Measurements from ENCODE around the gene EIF5AL1.
"Not testable (repeated sequence)": the region's sequence is repeated elsewhere in the genome, so short reads cannot be mapped to it uniquely, and the experiment has no call there.

DNA sequence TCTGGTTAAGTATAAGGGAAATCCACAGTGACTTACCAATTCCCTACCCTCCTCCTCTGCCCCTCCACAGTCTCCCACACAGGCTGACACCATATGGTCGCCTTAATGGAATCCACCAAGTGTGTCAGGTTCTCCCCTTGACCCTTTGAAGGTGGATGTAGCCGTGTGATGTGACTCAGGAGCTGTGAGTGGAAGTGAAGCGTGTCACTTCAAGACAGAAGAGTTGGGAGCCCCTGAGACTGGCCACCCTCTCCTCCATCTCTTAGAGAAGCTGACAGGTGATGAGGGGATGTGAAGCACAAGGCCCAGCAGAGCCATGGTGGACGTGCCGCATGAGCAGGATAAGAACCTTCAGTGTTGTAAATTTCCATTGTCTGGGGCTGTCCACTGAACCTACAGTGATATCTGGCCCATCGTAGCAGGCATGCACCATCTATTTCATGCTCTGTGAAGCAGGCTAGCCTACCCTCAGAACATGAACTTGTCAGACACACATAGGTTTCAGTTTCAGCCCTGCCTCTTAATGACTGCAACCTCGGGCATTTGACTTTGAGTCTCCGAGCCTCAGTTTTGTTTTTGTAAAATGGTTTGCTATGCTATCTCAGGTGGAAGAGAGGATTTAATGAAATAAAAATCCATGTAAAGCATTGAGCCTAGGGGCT lies 12.8 kb downstream of the EIF5AL1 start:
- TF ChIP-seq CTCF (conservative IDR thresholded peaks at IDR 0.05 in 1 of 2, IDR thresholded peaks at IDR 0.05 in 1 of 2; ENCODE audit: low read depth in 1 of 2, low read length in 2 of 2); EZH2 (IDR thresholded peaks at IDR 0.05; ENCODE audit: low read length, missing control alignments): not testable (repeated sequence)
